K562 (cell line): ENCODE measurements around the gene GLCCI1. TPM values are rescaled to one million over a fixed set of nuclear protein-coding genes. Genes with fewer than 3 reads are reported as not detected.

Source experiments
- ATAC-seq: fragments of 200-7000 bp; cut with Tn5 transposase; 3 replicates; pipeline ENCODE4 v1.9.1; 2020; ENCODE audit warnings: moderate library complexity
- BruUV-seq: library from RNA; stranded (reverse); fragments of 400-500 nt; replicated peaks from 2 replicates; lab custom pipeline; 2021; lab: Mats Ljungman, UMichigan
- CTCF ChIA-PET: fragments of 300-600 bp; formaldehyde crosslinking; extraction: SDS; loops from one replicate; lab custom pipeline; 2021; ENCODE audit warnings: low intra/inter-chr PET ratio; lab: Yijun Ruan, JAX
- POLR2A ChIA-PET: fragments of 300-600, 350-650 bp; sonication (Branson Sonifier 250); formaldehyde crosslinking; extraction: SDS; loops from one replicate; lab custom pipeline; 2021; ENCODE audit warnings: antibody characterized with exemption, inconsistent platforms; lab: Yijun Ruan, JAX
- DNase-seq, 4 experiments: peaks; one replicate each; pipeline versions ENCODE4 v3.0.0 to v3.0.0-alpha.2; 2011 to 2018; ENCODE audit warnings: low spot score in 3 of 4, mixed read lengths in 3 of 4; ENCODE audit errors: extremely low read depth in 1 of 4
- FAIRE-seq: peaks from 2 replicates; lab custom pipeline; 2011; peaks lifted over from hg19 to GRCh38; lab: Jason Lieb, UNC
- H2AFZ ChIP-seq: 2 replicates; pipeline ENCODE4 v1.6.0; 2011; ENCODE audit warnings: low read depth, low read length, control low read depth, inconsistent platforms
- H3K27ac ChIP-seq: fragments of 200-600 bp; 3 replicates; pipeline ENCODE4 v1.8.0; 2011; ENCODE audit warnings: low read depth, mild to moderate bottlenecking, control low read depth, inconsistent platforms, low read length, moderate library complexity, mixed read lengths; ENCODE audit errors: extremely low read depth
- H3K27me3 ChIP-seq, 2 experiments: fragments of 300-600 bp in 1 of 2; 2 replicates in 1 of 2; 3 replicates in 1 of 2; pipeline versions ENCODE4 v1.6.0 to v1.8.0; 2011; ENCODE audit warnings: inconsistent platforms in 2 of 2, low read length in 2 of 2, mild to moderate bottlenecking in 1 of 2, mixed read lengths in 1 of 2, moderate library complexity in 1 of 2; ENCODE audit not compliant: control insufficient read depth in 2 of 2, insufficient read depth in 2 of 2
- H3K36me3 ChIP-seq: fragments of 300-600 bp; 3 replicates; pipeline ENCODE4 v1.8.0; 2011; ENCODE audit warnings: mild to moderate bottlenecking, low read length, inconsistent platforms; ENCODE audit not compliant: control insufficient read depth, insufficient read depth
- H3K4me1 ChIP-seq, 2 experiments: fragments of 200-600 bp in 1 of 2; replicated peaks in 1 of 2; 2 replicates in 1 of 2; 3 replicates in 1 of 2; pipeline versions ENCODE4 v1.5.1 to v1.8.0; 2011; ENCODE audit warnings: inconsistent platforms in 2 of 2, low read length in 2 of 2, mild to moderate bottlenecking in 1 of 2, mixed read lengths in 1 of 2, moderate library complexity in 1 of 2; ENCODE audit not compliant: control insufficient read depth in 2 of 2, insufficient read depth in 2 of 2
- H3K4me2 ChIP-seq: 2 replicates; pipeline ENCODE4 v1.6.1; 2011; ENCODE audit warnings: low read length, control low read depth, inconsistent platforms, mixed read lengths; ENCODE audit not compliant: insufficient read depth
- H3K4me3 ChIP-seq: fragments of 200-600 bp; sonication (generic), shearing (Covaris generic); 2 replicates; pipeline ENCODE4 v1.5.1; 2016; ENCODE audit warnings: control low read depth, inconsistent platforms
- H3K79me2 ChIP-seq: fragments of 200-600 bp; 3 replicates; pipeline ENCODE4 v1.8.0; 2011; ENCODE audit warnings: low read length, inconsistent platforms; ENCODE audit not compliant: control insufficient read depth, insufficient read depth
- H3K9ac ChIP-seq, 2 experiments: 2 replicates each; pipeline versions ENCODE4 v1.6.0 to v1.6.1; 2011; ENCODE audit warnings: low read depth in 2 of 2, low read length in 2 of 2, control low read depth in 1 of 2, inconsistent platforms in 1 of 2, mild to moderate bottlenecking in 1 of 2, mixed read lengths in 1 of 2; ENCODE audit not compliant: insufficient read depth in 1 of 2
- H3K9me1 ChIP-seq: one replicate; pipeline ENCODE4 v1.6.0; 2011; ENCODE audit warnings: inconsistent platforms, mild to moderate bottlenecking, low read length, moderate library complexity; ENCODE audit not compliant: control insufficient read depth, insufficient read depth
- H3K9me3 ChIP-seq: replicated peaks from 2 replicates; pipeline ENCODE4 v1.5.1; 2011; ENCODE audit warnings: low read depth, low read length, inconsistent platforms; ENCODE audit not compliant: control insufficient read depth, insufficient read depth
- H4K20me1 ChIP-seq: replicated peaks from 2 replicates; pipeline ENCODE4 v1.6.1; 2011; ENCODE audit warnings: low read length, inconsistent platforms, mixed read lengths; ENCODE audit not compliant: control insufficient read depth, insufficient read depth
- FOXP1 ChIP-seq: sonication (generic); formaldehyde crosslinking; IDR thresholded peaks from 2 replicates; pipeline ENCODE4 v1.8.0; 2022; ENCODE audit warnings: mild to moderate bottlenecking, missing genetic modification reagents
- GTF2E2 ChIP-seq: fragments of 200-800 bp; sonication (Bioruptor generic); IDR thresholded peaks from 2 replicates; pipeline ENCODE4 v1.6.1; 2016; ENCODE audit warnings: missing genetic modification characterization, missing compliant biosample characterization
- HDAC6 ChIP-seq: IDR thresholded peaks from 2 replicates; pipeline ENCODE4 v1.6.1; 2012; ENCODE audit warnings: low read depth, mild to moderate bottlenecking, control low read depth, inconsistent platforms, low read length, moderate library complexity
- KAT7 ChIP-seq: sonication (generic); formaldehyde crosslinking; IDR thresholded peaks from 2 replicates; pipeline ENCODE4 v1.8.0; 2022; ENCODE audit warnings: missing genetic modification reagents, mild to moderate bottlenecking, borderline replicate concordance
- LARP7 ChIP-seq: fragments of 450-650 bp; IDR thresholded peaks from 2 replicates; pipeline ENCODE4 v1.6.1; 2016
- NR2C2 ChIP-seq, 2 experiments: fragments of 200-800 bp in 1 of 2; sonication (Bioruptor generic) in 1 of 2; sonication (generic) in 1 of 2; formaldehyde crosslinking in 1 of 2; IDR thresholded peaks; 2 replicates each; pipeline versions ENCODE4 v1.6.1 to v1.8.0; 2016 to 2022; ENCODE audit warnings: mild to moderate bottlenecking in 1 of 2, missing compliant biosample characterization in 1 of 2, missing genetic modification characterization in 1 of 2, missing genetic modification reagents in 1 of 2
- RBM15 ChIP-seq: fragments of 200-400 bp; formaldehyde crosslinking; IDR thresholded peaks from 2 replicates; pipeline ENCODE4 v1.6.1; 2018; ENCODE audit warnings: mild to moderate bottlenecking, low read length, moderate library complexity; ENCODE audit not compliant: insufficient read depth
- SAFB ChIP-seq: fragments of 200-400 bp; formaldehyde crosslinking; IDR thresholded peaks from 2 replicates; pipeline ENCODE4 v1.6.1; 2017; ENCODE audit warnings: low read depth, low read length, borderline replicate concordance
- SOX6 ChIP-seq: fragments of 450-650 bp; IDR thresholded peaks from 2 replicates; pipeline ENCODE4 v1.6.1; 2014; ENCODE audit warnings: mild to moderate bottlenecking
- STAT5B ChIP-seq: fragments of 250-450 bp; sonication (Bioruptor Pico); IDR thresholded peaks from 2 replicates; pipeline ENCODE4 v1.8.0; 2021; ENCODE audit warnings: mild to moderate bottlenecking, inconsistent platforms
- XRCC4 ChIP-seq: IDR thresholded peaks from one replicate; pipeline ENCODE4 v1.6.1; 2011; ENCODE audit not compliant: insufficient read depth, insufficient read length; ENCODE audit errors: extremely low read depth
- YBX1 ChIP-seq: fragments of 450-650 bp; IDR thresholded peaks from 2 replicates; pipeline ENCODE4 v1.7.1; 2016; ENCODE audit warnings: mild to moderate bottlenecking
- ZKSCAN8 ChIP-seq: fragments of 200-800 bp; sonication (Bioruptor generic); IDR thresholded peaks from 2 replicates; pipeline ENCODE4 v1.6.1; 2016; ENCODE audit warnings: missing genetic modification characterization, missing compliant biosample characterization
- ZNF232 ChIP-seq: sonication (generic); formaldehyde crosslinking; IDR thresholded peaks from 2 replicates; pipeline ENCODE4 v1.8.0; 2022; ENCODE audit warnings: mild to moderate bottlenecking, missing genetic modification reagents
- ZNF696 ChIP-seq: fragments of 250-450 bp; sonication (Bioruptor Pico); conservative IDR thresholded peaks from 2 replicates; pipeline ENCODE4 v1.4.0; 2020; ENCODE audit warnings: mild to moderate bottlenecking, moderate library complexity
- ZNF766 ChIP-seq: fragments of 200-800 bp; sonication (Bioruptor generic); conservative IDR thresholded peaks from 2 replicates; pipeline ENCODE4 v1.6.1; 2016; ENCODE audit warnings: missing genetic modification characterization, missing compliant biosample characterization
- WGBS: fragments of 100-300 bp; shearing (Covaris generic); methylation state at CpG from one replicate; pipeline ENCODE4 v1.1.6; 2016; ENCODE audit warnings: low coverage, mixed read lengths; ENCODE audit not compliant: insufficient coverage; ENCODE audit errors: missing lambda C conversion rate; 5-methylcytosine and 5-hydroxymethylcytosine counted together
- in situ Hi-C: fragments of 300-500 bp; cut with MboI; formaldehyde crosslinking; loops from 4 replicates; pipeline ENCODE4 v1.15.0; 2018; ENCODE audit warnings: inconsistent platforms, mixed read lengths
- intact Hi-C: fragments of 100-400 bp; cut with micrococcal nuclease; formaldehyde crosslinking; loops from 2 replicates; pipeline ENCODE4 v1.14.2; 2022
- polyA plus RNA-seq, 8 experiments: library from polyadenylated mRNA; depleted of rRNA in 4 of 8; stranded (reverse) in 5 of 8; unstranded in 3 of 8; fragments of >200 nt; fragmentation: Nextera tagmentation in 2 of 8; fragmentation: Illumina TruSeq in 1 of 8; extraction: Ambion mirVana in 2 of 8; extraction: Trizol in 1 of 8; gene quantifications; 2 replicates each; pipeline versions ENCODE4 v1.2.1 to v1.2.3, GENCODE V29; 2011 to 2014; ENCODE audit warnings: inconsistent platforms in 1 of 8, missing spikeins in 1 of 8
- total RNA-seq, 7 experiments: library from RNA; depleted of rRNA in 6 of 7; stranded (reverse); fragments of >200 nt in 6 of 7; fragmentation: Illumina TruSeq in 2 of 7; extraction: Trizol in 2 of 7; gene quantifications; 2 replicates each; pipeline versions ENCODE4 v1.2.1 to v1.2.3, GENCODE V29; 2011 to 2021; ENCODE audit warnings: low replicate concordance in 1 of 7
- TF ChIP-seq, protein P1 (sequence below): fragments of 250-450 bp; sonication (Bioruptor Pico); IDR thresholded peaks from 2 replicates; pipeline ENCODE4 v1.6.1; 2021; ENCODE audit warnings: mild to moderate bottlenecking
- TF ChIP-seq, protein P2 (sequence below): sonication (generic); formaldehyde crosslinking; IDR thresholded peaks from 2 replicates; pipeline ENCODE4 v1.8.0; 2022; ENCODE audit warnings: mild to moderate bottlenecking, missing genetic modification reagents, borderline replicate concordance
- TF ChIP-seq, protein P3 (sequence below), 2 experiments: fragments of 450-650 bp in 1 of 2; sonication (generic) in 1 of 2; formaldehyde crosslinking; conservative IDR thresholded peaks; 2 replicates each; pipeline versions ENCODE4 v1.4.0 to v1.8.1; 2020 to 2022; ENCODE audit warnings: mild to moderate bottlenecking in 1 of 2, missing genetic modification reagents in 1 of 2

The GLCCI1 gene
- total and polyA plus RNA-seq, 9 of the 15 experiments (the other 6 are each of a cell fraction or from before 2014, with no cell fraction given) = 2.7 to 11.9 (median 7.2) TPM

DNA sequence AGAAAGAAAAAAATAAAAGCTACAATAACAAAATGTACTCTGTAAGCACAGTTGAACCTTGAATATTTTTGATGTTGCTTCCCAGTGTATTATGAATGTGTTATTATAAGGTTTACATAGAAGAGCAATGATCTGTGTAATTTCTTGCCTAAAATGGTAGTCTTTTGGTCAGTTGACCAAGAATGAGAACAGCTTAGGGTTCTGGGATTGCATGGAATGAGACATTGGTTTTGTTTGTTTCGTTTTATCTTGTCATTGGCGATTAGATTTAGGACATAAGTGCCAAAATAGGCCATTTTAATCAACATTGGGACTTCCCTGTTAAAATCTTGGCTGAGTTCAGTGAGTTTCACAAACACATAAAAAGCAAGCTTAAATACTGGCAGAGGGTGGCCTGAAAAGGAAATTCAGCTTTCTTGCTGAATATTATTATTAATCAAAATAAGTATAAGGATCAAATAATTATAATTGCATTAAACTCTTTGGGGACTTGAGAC is 49.1 kb upstream of the GLCCI1 start (continued):
- TF ChIP-seq ZKSCAN8 (CRISPR knock-in tag) = no peak

DNA sequence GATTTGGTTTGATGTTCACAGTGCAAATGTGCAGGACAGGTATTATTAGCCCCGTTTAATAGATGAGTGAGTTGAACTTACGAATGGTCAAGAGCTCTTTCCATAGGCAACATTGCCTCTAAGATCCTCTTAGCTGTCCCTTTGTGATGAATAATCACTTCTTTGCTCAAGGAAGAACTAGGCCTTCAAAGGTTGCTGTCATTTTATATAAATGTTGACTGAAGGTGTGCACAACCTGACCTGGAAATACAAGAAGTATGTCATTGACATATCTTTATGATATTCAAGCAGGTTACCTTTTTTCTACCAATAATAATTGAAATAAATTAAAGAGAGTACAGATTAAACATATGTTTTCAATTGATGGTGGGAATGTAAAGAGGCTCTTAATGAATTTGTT is 48.5 kb upstream of the GLCCI1 start:
- in situ Hi-C loops = no loop called here
- Histone ChIP-seq H3K9me3 (no peaks in the 10 kb centered on the region), H3K4me1 (no peaks in the 10 kb centered on the region), H2AFZ (no peak overlapping the region), H4K20me1 (no peaks in the 10 kb centered on the region), H3K4me2 (no peak overlapping the region), H3K9me1 (no peaks in the 10 kb centered on the region), H3K4me3 (no peak overlapping the region), H3K79me2 (no peaks in the 10 kb centered on the region), H3K9ac (no peak overlapping the region), H3K27ac (no peak overlapping the region), H3K27me3 (no peaks in the 10 kb centered on the region; a peak in 2 of 5 replicates), H3K36me3 (no peaks in the 10 kb centered on the region)
- POLR2A ChIA-PET = interaction anchor here (1.1 to 2.3 kb wide), 2 partner anchors 10 to 11 kb away, joined by 3 to 5 read pairs; no protein-coding TSS in a partner anchor
- DNase-seq = no peak
- no TSS peak for BruUV-seq
- no peak for ATAC-seq
- CTCF ChIA-PET = no interaction called here
- intact Hi-C loops = no loop called here
- no peak for FAIRE-seq
- 4% methylated on average over 2 of the region's 2 CpGs for WGBS
- TF ChIP-seq LARP7 = no peak
- no peak for TF ChIP-seq SOX6
- TF ChIP-seq YBX1 = no peak
- TF ChIP-seq, protein P1, sequence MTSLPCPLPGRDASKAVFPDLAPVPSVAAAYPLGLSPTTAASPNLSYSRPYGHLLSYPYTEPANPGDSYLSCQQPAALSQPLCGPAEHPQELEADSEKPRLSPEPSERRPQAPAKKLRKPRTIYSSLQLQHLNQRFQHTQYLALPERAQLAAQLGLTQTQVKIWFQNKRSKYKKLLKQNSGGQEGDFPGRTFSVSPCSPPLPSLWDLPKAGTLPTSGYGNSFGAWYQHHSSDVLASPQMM (CRISPR knock-in tag) = no peak
- TF ChIP-seq HDAC6 = no peak
- TF ChIP-seq SAFB = no peak
- TF ChIP-seq, protein P2, sequence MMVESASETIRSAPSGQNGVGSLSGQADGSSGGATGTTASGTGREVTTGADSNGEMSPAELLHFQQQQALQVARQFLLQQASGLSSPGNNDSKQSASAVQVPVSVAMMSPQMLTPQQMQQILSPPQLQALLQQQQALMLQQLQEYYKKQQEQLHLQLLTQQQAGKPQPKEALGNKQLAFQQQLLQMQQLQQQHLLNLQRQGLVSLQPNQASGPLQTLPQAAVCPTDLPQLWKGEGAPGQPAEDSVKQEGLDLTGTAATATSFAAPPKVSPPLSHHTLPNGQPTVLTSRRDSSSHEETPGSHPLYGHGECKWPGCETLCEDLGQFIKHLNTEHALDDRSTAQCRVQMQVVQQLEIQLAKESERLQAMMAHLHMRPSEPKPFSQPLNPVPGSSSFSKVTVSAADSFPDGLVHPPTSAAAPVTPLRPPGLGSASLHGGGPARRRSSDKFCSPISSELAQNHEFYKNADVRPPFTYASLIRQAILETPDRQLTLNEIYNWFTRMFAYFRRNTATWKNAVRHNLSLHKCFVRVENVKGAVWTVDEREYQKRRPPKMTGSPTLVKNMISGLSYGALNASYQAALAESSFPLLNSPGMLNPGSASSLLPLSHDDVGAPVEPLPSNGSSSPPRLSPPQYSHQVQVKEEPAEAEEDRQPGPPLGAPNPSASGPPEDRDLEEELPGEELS = no peak
- TF ChIP-seq ZNF766 (CRISPR knock-in tag) = no peak
- TF ChIP-seq, protein P3, sequence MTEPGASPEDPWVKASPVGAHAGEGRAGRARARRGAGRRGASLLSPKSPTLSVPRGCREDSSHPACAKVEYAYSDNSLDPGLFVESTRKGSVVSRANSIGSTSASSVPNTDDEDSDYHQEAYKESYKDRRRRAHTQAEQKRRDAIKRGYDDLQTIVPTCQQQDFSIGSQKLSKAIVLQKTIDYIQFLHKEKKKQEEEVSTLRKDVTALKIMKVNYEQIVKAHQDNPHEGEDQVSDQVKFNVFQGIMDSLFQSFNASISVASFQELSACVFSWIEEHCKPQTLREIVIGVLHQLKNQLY (CRISPR knock-in tag; conservative IDR thresholded peaks at IDR 0.05) = no peak
- TF ChIP-seq STAT5B (CRISPR knock-in tag) = no peak
- TF ChIP-seq GTF2E2 (tag) = no peak
- TF ChIP-seq RBM15 = no peak
- TF ChIP-seq NR2C2 (CRISPR knock-in tag; IDR thresholded peaks at IDR 0.05) = no peak
- no peak for TF ChIP-seq NR2C2 (tag; IDR thresholded peaks at IDR 0.05)
- no peak for TF ChIP-seq ZNF696 (CRISPR knock-in tag)
- no peak for TF ChIP-seq ZNF232
- no peak for TF ChIP-seq FOXP1 (CRISPR knock-in tag)
- TF ChIP-seq XRCC4 = no peak
- no peak for TF ChIP-seq KAT7 (CRISPR knock-in tag)
